Central memory CD8-positive, alpha-beta T cell (primary cell): ENCODE data around the gene SND1.

Source experiments
- ATAC-seq: fragments of 150-1000 bp; cut with Tn5 transposase; replicated peaks from 2 replicates; pipeline ENCODE4 v1.10.0; 2022; ENCODE audit warnings: mild to moderate bottlenecking, moderate FRiP score, moderate number of reproducible peaks; ENCODE audit not compliant: poor library complexity, severe bottlenecking; ENCODE audit errors: extremely low read depth
- DNase-seq, 2 donors: peaks; one replicate each; pipeline ENCODE4 v3.0.0; 2021; ENCODE audit warnings: low spot score in 2 of 2
- H3K27ac Mint-ChIP-seq: one replicate; pipeline ENCODE4 v1.8.0; 2022; ENCODE audit warnings: low read depth, mild to moderate bottlenecking, moderate library complexity, mixed read lengths
- H3K27me3 Mint-ChIP-seq: one replicate; pipeline ENCODE4 v1.8.0; 2022; ENCODE audit warnings: mixed read lengths
- H3K36me3 Mint-ChIP-seq: one replicate; pipeline ENCODE4 v1.8.0; 2022; ENCODE audit warnings: mild to moderate bottlenecking, moderate library complexity, mixed read lengths; ENCODE audit not compliant: insufficient read depth
- H3K4me1 Mint-ChIP-seq: one replicate; pipeline ENCODE4 v1.8.0; 2022; ENCODE audit warnings: mixed read lengths
- H3K4me3 Mint-ChIP-seq: one replicate; pipeline ENCODE4 v1.8.0; 2022; ENCODE audit warnings: mild to moderate bottlenecking, moderate library complexity, mixed read lengths
- H3K9me3 Mint-ChIP-seq: one replicate; pipeline ENCODE4 v1.8.0; 2022; ENCODE audit warnings: mixed read lengths

Gene SND1

DNA sequence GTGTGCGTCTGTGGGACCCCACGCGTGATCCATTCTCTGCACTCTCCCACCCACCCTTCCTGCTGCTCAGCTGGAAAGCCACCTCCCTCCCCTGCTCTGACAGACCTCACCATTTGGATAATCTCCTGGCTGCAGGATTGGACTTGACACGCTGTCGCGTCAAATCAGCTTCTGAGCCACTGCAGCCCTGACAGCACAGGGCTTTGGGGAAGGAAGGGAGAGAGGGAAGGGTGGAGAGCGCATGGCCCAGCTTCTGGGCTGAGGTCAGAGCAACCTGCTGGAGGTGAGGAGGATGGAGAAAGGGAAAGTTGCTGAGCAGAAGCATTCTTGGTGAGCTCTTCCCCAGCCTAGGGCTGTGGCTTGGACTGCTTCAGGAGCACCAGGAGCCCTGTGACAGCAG lies 428.2 kb downstream of the SND1 start:
- Mint-ChIP-seq H3K27ac (no peak overlapping the region), H3K4me3 (no peak overlapping the region), H3K27me3 (no peaks in the 10 kb centered on the region), H3K9me3 (no peaks in the 10 kb centered on the region), H3K4me1 (no peaks in the 10 kb centered on the region), H3K36me3 (peaks cover 18% of the 10 kb centered on the region)
- ATAC-seq (no peak), DNase-seq (no peak)

DNA sequence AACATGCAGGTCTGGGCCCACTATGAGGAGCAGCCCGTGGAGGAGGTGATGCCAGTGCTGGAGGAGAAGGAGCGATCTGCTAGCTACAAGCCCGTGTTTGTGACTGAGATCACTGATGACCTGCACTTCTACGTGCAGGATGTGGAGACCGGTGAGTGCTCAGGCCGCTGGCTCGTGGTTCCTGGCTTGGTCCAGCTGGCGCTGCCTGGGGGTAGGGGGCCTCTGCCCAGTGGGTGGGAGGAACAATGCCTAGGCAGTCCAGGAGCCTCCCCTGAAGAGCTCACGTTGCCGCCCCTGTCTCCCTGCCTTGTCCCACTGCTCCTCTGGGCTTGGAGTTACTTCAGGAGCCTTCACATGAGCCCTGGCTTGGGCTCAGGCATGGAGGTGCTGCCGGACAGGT lies 429.4 kb downstream of the SND1 start:
- peaks cover 22% of the 10 kb centered on the region for H3K36me3 Mint-ChIP-seq
- no peak for ATAC-seq
- no peaks in the 10 kb centered on the region for H3K9me3 Mint-ChIP-seq
- H3K27ac Mint-ChIP-seq, result no peak overlapping the region
- no peak overlapping the region for H3K4me3 Mint-ChIP-seq
- H3K4me1 Mint-ChIP-seq, result no peaks in the 10 kb centered on the region
- no peak for DNase-seq
- H3K27me3 Mint-ChIP-seq, result no peaks in the 10 kb centered on the region

DNA sequence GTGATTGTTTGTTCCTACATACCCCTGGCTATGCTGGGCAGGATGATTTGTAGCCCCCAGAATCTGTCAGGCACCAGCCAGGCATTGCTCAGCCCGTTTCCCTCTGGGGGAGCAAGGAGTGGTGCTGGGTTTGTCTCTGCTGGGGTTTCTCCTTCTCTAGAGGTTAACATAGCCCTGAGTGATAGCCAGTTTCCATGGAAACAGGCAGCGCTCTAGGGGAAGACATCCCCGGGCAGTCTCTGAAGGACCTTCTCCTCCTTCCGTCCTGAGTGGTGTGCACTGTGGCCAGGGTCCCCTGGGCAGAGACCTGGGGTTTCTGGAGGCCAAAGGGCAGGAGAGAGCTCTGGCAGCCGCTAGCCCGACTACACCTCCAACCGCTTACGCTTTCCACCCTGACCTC lies 429.8 kb downstream of the SND1 start:
- Mint-ChIP-seq H3K4me3 (no peak overlapping the region), H3K36me3 (peaks cover 22% of the 10 kb centered on the region), H3K4me1 (no peaks in the 10 kb centered on the region), H3K9me3 (no peaks in the 10 kb centered on the region), H3K27ac (no peak overlapping the region), H3K27me3 (no peaks in the 10 kb centered on the region)
- DNase-seq (no peak), ATAC-seq (no peak)

DNA sequence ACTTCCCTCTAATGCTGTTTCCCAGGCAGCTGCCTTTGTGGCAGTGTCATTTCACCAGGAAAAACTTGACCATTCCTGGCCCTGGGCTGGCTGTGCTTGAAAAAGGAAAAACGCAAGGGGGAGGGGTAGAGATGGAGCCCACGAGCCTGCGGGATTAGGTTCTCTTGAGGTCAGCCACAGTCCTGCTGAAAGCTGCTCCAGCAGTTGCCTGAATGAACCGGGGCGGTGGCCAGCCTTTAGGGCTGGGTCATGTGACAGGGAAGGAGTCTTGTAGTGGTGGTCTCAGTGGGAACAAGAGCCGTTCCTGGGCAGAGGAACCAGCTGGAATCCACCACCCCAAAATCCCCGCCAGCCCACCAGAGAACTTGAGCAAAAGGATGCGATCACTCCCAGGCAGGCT lies 430.4 kb downstream of the SND1 start:
- Mint-ChIP-seq H3K4me1 (no peaks in the 10 kb centered on the region), H3K27ac (no peak overlapping the region), H3K36me3 (peaks cover 21% of the 10 kb centered on the region), H3K9me3 (no peaks in the 10 kb centered on the region), H3K27me3 (no peaks in the 10 kb centered on the region), H3K4me3 (no peak overlapping the region)
- ATAC-seq (no peak), DNase-seq (no peak)

DNA sequence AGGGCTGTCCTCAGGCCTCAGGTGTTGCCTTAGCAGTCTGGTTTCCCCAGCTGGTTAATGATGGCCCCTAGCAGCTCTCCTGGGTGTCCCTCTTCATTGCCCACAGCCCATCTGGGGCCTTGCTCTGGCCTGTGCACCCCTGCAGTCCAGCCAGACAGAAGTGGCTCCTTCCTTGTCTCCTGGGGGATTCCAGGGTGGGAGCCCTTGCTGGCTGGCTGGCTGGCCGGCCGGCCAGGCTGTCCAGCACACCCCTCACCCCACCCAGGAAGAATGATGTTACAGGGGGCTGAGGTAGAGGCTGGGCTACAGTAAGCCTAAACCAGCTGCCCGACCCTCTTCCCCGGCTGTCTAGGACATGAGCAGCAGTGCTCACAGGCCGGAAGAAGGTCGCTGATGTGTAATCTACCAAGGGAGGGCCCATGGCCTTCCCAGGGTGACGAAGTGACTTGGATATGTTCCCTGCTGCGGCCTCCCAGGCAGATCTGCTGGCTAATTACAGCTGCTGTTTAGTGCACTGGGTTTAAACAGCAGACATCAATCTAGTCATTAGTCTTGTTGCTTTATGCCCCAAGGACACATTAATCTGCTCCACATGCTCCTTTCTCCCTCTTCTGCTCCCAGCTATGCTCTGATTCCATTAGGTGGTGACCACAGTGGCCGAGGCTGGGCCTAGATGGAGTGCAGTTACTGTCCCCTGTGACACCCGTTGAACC lies 433.1 kb downstream of the SND1 start:
- no peaks in the 10 kb centered on the region for H3K27me3 Mint-ChIP-seq
- H3K4me1 Mint-ChIP-seq, result no peaks in the 10 kb centered on the region
- H3K4me3 Mint-ChIP-seq, result no peak overlapping the region
- H3K27ac Mint-ChIP-seq, result no peak overlapping the region
- no peaks in the 10 kb centered on the region for H3K9me3 Mint-ChIP-seq
- no peak for DNase-seq
- H3K36me3 Mint-ChIP-seq, result peaks cover 29% of the 10 kb centered on the region
- ATAC-seq, result no peak

DNA sequence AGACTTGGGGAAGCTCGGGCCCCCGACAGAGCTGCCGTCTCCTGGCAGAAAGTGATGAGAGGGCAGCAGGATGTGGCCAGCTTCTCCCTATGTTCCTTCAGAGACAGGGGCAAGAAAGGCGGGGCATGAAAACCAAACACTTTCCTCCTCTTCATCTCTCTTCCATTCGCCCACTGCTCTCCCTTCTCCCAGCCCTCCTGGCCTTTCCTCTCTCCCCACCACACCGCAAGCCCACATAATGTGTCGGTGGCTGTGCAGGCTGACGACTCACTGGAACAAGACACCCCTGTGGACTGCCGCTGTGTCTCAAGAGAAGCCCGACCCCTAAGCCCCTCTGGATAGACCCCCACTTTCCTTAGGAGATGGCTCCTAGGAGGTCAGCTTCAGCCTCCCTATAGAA lies 438.5 kb downstream of the SND1 start:
- Mint-ChIP-seq H3K36me3 (peaks cover 41% of the 10 kb centered on the region), H3K27ac (no peak overlapping the region), H3K9me3 (no peaks in the 10 kb centered on the region)

DNA sequence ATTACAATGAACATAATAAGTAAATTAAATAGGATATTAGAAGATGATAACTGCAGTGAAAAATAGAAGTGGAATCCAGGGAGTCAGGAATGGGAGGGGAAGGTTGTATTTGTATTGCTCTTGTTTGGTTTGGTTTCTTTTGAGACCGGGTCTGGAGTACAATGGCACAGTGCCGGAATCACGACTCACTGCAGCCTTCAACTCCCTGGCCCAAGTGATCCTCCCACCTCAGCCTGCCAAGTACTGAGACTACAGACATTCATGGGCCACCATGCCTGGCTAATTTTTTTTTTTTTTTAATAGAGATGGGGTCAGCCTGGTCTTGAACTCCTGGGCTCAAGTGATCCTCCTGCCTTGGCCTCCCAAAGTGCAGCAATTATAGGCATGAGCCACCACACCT lies 439.1 kb downstream of the SND1 start:
- peaks cover 40% of the 10 kb centered on the region for H3K36me3 Mint-ChIP-seq
- H3K27me3 Mint-ChIP-seq, result no peaks in the 10 kb centered on the region
- ATAC-seq, result no peak
- no peaks in the 10 kb centered on the region for H3K4me1 Mint-ChIP-seq
- H3K27ac Mint-ChIP-seq, result no peak overlapping the region
- DNase-seq, result no peak
- no peaks in the 10 kb centered on the region for H3K9me3 Mint-ChIP-seq
- no peak overlapping the region for H3K4me3 Mint-ChIP-seq

More for the DNA sequence above, 438.5 kb downstream of the SND1 start:
- ATAC-seq (no peak), DNase-seq (no peak)
- Mint-ChIP-seq H3K4me1 (no peaks in the 10 kb centered on the region), H3K27me3 (no peaks in the 10 kb centered on the region), H3K4me3 (no peak overlapping the region)

DNA sequence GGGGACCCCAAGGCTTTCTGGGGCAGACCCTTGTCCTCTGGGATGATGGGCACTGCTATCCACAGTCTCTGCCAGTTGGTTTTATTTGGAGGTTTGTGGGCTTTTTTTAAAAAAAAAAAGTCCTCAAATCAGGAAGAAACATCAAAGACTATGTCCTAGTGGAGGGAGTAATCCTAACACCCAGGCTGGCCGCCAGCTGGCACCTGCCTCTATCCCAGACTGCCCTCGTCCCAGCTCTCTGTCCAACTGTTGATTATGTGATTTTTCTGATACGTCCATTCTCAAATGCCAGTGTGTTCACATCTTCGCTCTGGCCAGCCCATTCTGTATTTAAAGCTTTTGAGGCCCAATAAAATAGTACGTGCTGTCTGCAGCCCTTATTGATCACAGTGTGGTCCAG lies 440.2 kb downstream of the SND1 start:
- Mint-ChIP-seq H3K27ac (no peak overlapping the region), H3K27me3 (no peaks in the 10 kb centered on the region), H3K9me3 (no peaks in the 10 kb centered on the region), H3K36me3 (peaks cover 38% of the 10 kb centered on the region), H3K4me3 (no peak overlapping the region), H3K4me1 (no peaks in the 10 kb centered on the region)
- ATAC-seq (no peak), DNase-seq (no peak)

DNA sequence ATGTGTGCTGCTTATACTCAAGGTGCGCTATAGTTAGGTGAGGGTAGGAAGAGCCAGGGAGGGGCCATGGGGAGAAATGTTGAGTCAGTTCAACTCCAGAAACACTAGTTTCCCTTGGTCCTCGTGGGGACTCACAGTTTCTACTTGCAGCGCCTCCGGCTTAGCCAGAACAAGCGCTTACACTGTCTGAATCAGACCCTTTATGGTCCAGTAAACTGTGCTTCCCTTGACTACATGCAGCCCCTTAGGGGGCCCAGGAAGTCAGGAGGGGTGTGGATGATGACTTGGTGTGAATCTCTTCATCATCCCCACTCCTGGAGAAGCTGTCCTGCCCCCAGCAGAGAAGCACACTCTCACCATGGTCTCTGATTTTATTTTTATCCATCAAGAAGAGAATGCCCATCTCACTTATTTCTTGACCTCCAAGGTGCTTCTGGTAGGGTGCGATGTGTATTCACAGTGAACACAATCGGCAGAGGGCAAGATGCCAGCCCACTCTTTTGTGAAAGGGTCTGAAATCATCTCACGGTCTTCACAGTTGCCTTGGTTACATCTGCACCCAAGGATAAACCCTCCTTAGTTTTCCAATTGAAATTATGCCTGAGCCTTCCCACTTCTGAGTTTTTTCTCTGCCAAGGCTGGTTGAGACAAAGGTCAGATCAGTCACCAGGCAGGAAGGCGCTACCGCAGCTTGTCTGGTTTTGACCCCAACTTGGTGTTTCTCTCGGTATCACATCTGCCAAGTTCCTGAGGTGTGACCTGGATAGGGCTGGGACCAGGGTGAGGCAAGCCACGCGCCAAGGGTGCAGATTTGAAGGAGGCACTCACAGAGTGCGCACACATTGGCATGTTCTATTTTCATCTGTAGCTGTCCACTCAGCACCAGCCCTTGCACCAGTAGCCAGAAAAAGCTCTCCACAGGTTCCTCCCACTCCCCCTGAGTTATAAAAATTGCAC lies 441.9 kb downstream of the SND1 start:
- H3K4me3 Mint-ChIP-seq, result no peak overlapping the region
- DNase-seq, result no peak
- peaks cover 28% of the 10 kb centered on the region for H3K36me3 Mint-ChIP-seq
- H3K27ac Mint-ChIP-seq, result no peak overlapping the region
- no peaks in the 10 kb centered on the region for H3K9me3 Mint-ChIP-seq
- H3K4me1 Mint-ChIP-seq, result no peaks in the 10 kb centered on the region
- no peaks in the 10 kb centered on the region for H3K27me3 Mint-ChIP-seq
- no peak for ATAC-seq

DNA sequence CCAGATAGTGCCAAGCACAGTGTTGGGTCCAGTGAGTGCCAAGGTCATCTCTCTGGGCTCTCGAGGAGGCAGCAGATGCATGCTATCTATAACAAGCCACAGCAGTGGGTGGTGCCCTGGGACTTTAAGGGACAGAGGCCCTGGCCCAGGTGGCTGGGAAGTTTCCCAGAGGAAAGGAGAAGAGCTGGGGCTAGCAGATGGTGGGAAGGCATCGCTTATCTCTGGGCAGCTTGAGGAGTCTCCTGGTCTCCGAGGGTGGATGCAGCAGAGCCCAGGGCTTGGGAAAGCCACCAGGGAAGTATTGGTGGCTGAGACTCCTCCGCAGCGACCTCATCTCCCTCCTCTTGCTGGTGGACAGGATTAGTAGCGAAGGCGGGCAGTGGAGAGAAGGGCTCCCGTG lies 442.7 kb downstream of the SND1 start:
- Mint-ChIP-seq H3K9me3 (no peaks in the 10 kb centered on the region), H3K27ac (no peak overlapping the region), H3K36me3 (peaks cover 23% of the 10 kb centered on the region), H3K4me3 (no peak overlapping the region), H3K27me3 (no peaks in the 10 kb centered on the region), H3K4me1 (no peaks in the 10 kb centered on the region)
- ATAC-seq (no peak), DNase-seq (no peak)

DNA sequence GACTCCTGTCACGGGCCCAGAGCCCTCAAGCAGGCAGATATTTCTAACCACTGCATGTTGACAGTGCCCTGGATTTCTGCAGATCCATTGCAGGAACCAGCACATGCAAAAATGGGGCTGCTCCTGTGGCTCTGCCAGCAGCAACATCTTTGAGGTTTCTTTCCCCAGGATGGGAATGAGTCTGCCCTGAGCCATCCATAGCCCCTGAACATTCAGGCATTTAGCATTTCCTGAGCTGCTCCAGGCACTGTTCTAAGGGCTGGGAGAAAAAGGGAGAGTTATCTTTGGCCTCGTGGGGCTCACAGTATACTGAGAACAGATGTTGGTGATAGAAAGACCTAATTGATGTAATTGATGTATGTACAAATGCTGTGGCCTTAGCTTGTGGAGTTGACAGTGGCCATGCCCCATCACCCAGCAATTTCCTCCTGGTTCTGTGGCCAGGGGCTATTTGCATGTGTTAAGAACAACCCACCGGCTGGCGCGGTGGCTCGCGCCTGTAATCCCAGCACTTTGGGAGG lies 445.3 kb downstream of the SND1 start:
- no peak overlapping the region for H3K4me3 Mint-ChIP-seq
- no peaks in the 10 kb centered on the region for H3K9me3 Mint-ChIP-seq
- peaks cover 14% of the 10 kb centered on the region for H3K36me3 Mint-ChIP-seq
- H3K27ac Mint-ChIP-seq, result no peak overlapping the region
- H3K4me1 Mint-ChIP-seq, result peaks cover 20% of the 10 kb centered on the region
- H3K27me3 Mint-ChIP-seq, result no peaks in the 10 kb centered on the region
- ATAC-seq (no peak), DNase-seq (no peak)

DNA sequence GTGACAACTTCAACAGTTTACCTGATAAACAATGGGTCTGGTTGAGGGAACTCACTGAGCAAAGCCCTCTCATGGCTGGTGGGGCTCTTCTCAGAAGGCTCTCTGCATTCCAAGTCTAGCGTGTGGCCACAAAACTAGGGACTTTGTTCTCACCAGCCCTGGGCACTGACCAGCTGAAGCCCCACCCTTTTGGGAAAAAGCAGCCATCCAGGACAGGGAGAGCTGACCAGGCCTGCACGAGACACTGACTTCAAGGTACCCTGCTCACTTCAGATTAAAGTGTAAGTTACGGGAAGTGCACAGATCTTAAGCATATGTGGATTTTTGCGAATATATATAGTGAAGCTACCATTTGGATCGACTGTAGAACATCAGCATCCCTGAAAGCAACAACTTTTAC lies 446.6 kb downstream of the SND1 start:
- no peak overlapping the region for H3K4me3 Mint-ChIP-seq
- H3K27me3 Mint-ChIP-seq, result no peaks in the 10 kb centered on the region
- DNase-seq (no peak), ATAC-seq (no peak)
- no peaks in the 10 kb centered on the region for H3K9me3 Mint-ChIP-seq
- H3K4me1 Mint-ChIP-seq, result peaks cover 27% of the 10 kb centered on the region
- no peak overlapping the region for H3K27ac Mint-ChIP-seq
- peaks cover 5% of the 10 kb centered on the region for H3K36me3 Mint-ChIP-seq

DNA sequence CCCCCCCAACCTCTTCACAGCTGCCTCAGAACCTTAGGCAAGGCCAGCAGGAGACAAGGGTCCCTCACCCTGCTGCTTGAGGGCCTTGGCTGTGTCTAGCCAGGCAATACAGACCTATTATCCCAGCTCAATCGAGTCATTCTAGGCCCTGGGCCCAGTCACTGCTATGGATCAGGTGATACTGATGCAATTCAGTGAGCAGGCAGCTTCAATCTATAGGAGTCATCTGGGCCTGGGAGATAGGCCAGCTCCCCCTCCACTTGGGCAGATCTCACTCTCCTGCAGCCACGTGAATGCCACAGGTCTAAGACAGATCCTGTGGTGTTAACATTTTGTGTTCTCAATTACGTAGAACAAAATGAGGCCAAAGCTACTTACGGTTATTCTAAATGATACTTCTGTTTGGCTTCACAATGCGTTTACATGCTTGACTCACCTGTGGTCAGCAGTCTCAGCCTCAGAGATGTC lies 447.2 kb downstream of the SND1 start:
- H3K36me3 Mint-ChIP-seq, result peaks cover 4% of the 10 kb centered on the region
- H3K4me3 Mint-ChIP-seq, result no peak overlapping the region
- peaks cover 30% of the 10 kb centered on the region for H3K4me1 Mint-ChIP-seq
- H3K9me3 Mint-ChIP-seq, result no peaks in the 10 kb centered on the region
- H3K27ac Mint-ChIP-seq, result no peak overlapping the region
- H3K27me3 Mint-ChIP-seq, result no peaks in the 10 kb centered on the region
- DNase-seq, result no peak
- ATAC-seq, result no peak
